Stimulated activated naive CD8-positive, alpha-beta T cell treated with anti-CD3 and anti-CD28 coated beads, Interleukin-15, amount 100 ng/mL, for 72 hours (primary cell): Measurements from ENCODE around the gene HPSE2.

Source experiments
- ATAC-seq: fragments of 150-1000 bp; cut with Tn5 transposase; 2 replicates; pipeline ENCODE4 v1.10.0; 2021; ENCODE audit warnings: mild to moderate bottlenecking, moderate library complexity
- DNase-seq, 2 donors: peaks; one replicate each; pipeline ENCODE4 v3.0.0; 2021 to 2022
- H3K27ac Mint-ChIP-seq, 2 donors: one replicate each; pipeline ENCODE4 v1.8.0; 2022; ENCODE audit warnings: mild to moderate bottlenecking in 2 of 2, mixed read lengths in 2 of 2, moderate library complexity in 2 of 2
- H3K27me3 Mint-ChIP-seq: one replicate; pipeline ENCODE4 v1.8.0; 2022; ENCODE audit warnings: mixed read lengths
- H3K4me1 Mint-ChIP-seq: one replicate; pipeline ENCODE4 v1.8.0; 2022; ENCODE audit warnings: mild to moderate bottlenecking, mixed read lengths
- H3K4me3 Mint-ChIP-seq, 2 donors: one replicate each; pipeline ENCODE4 v1.8.0; 2022; ENCODE audit warnings: mild to moderate bottlenecking in 2 of 2, mixed read lengths in 2 of 2, moderate library complexity in 1 of 2
- H3K9me3 Mint-ChIP-seq, 2 donors: one replicate each; pipeline ENCODE4 v1.8.0; 2022; ENCODE audit warnings: mixed read lengths in 2 of 2

The HPSE2 gene

GRCh38 chr10:98477861-98478260 is 757.8 kb downstream of the HPSE2 start:
- H3K27me3 Mint-ChIP-seq, result no peaks in the 10 kb centered on the region
- peaks cover 23% of the 10 kb centered on the region for H3K4me1 Mint-ChIP-seq
- H3K9me3 Mint-ChIP-seq, result no peaks in the 10 kb centered on the region
- no peak overlapping the region for H3K4me3 Mint-ChIP-seq
- ATAC-seq, result no peak
- no peak for DNase-seq
- no peak overlapping the region for H3K27ac Mint-ChIP-seq

DNA sequence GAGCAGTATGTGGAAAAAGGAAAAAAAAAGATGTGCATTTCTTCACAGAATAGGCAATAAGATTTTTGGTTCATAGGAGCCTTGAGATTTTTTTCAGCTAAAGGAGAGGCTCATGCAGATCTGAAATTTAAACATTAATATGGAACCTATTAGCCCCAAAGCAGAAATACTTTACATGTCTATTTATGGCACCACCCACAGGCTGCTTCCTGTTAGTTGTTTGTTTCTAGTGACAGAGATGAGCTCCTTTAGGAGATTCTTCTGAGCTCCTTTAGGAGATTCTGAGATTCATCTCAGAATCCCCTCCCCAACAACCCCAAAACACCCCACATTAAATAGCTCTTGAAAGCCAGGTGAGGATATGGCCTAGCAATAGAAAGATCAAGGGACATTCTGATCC is 761.0 kb downstream of the HPSE2 start:
- Mint-ChIP-seq H3K4me3 (no peak overlapping the region), H3K9me3 (no peaks in the 10 kb centered on the region), H3K4me1 (peaks cover 23% of the 10 kb centered on the region), H3K27me3 (peaks cover 7% of the 10 kb centered on the region), H3K27ac (no peak overlapping the region)
- ATAC-seq (no peak), DNase-seq (no peak)

DNA sequence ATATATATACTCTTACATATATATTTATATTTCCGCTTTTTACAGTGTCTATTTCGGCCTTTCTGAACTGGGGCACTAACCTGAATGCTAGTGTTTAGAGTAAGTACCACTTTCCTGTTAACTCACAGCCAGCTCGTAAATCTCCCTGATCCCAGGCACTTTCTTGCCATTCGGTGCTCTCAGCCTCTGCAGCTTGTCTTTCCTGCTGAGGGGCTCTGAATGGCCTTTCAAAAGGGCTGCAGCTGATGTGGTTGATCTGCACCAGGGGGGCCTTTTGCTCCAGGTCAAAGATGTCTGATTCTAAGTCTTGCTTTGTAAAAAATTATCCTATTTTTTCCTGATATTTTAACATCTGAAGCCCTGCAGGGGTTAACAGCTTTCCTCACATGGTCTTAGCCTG is 763.5 kb downstream of the HPSE2 start:
- Mint-ChIP-seq H3K27ac (no peak overlapping the region), H3K4me3 (no peak overlapping the region), H3K4me1 (peaks cover 14% of the 10 kb centered on the region), H3K27me3 (peaks cover 21% of the 10 kb centered on the region), H3K9me3 (no peaks in the 10 kb centered on the region)
- DNase-seq (no peak), ATAC-seq (no peak)

DNA sequence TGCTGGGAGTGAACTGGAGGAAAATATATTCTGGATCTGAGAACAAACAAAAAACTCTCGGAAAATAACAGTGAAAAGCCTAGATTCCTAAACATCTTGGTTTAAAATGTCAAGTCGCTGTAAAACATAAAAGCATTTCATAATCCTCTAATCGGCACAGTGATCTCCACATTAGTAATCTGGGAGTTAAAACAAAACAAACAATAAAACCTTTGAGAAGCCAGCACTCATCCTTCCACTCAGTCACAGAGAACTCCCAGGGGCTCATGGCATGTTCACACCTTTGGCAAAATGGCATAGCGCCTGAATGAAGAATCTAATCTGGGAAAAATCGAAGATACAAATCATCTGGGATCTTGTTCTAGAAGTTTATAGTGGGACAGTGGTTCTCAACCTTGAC is 764.8 kb downstream of the HPSE2 start:
- H3K9me3 Mint-ChIP-seq, result no peaks in the 10 kb centered on the region
- H3K4me1 Mint-ChIP-seq, result peaks cover 16% of the 10 kb centered on the region
- ATAC-seq (no peak), DNase-seq (no peak)
- H3K4me3 Mint-ChIP-seq, result no peak overlapping the region
- peaks cover 21% of the 10 kb centered on the region for H3K27me3 Mint-ChIP-seq
- H3K27ac Mint-ChIP-seq, result no peak overlapping the region

- Mint-ChIP-seq H3K27me3 (peaks cover 21% of the 10 kb centered on the region), H3K27ac (no peak overlapping the region), H3K9me3 (no peaks in the 10 kb centered on the region), H3K4me3 (no peak overlapping the region), H3K4me1 (peaks cover 18% of the 10 kb centered on the region)
- DNase-seq (no peak), ATAC-seq (no peak)
Observed at GRCh38 chr10:98469001-98469931, 766.4 kb downstream of the HPSE2 start.

DNA sequence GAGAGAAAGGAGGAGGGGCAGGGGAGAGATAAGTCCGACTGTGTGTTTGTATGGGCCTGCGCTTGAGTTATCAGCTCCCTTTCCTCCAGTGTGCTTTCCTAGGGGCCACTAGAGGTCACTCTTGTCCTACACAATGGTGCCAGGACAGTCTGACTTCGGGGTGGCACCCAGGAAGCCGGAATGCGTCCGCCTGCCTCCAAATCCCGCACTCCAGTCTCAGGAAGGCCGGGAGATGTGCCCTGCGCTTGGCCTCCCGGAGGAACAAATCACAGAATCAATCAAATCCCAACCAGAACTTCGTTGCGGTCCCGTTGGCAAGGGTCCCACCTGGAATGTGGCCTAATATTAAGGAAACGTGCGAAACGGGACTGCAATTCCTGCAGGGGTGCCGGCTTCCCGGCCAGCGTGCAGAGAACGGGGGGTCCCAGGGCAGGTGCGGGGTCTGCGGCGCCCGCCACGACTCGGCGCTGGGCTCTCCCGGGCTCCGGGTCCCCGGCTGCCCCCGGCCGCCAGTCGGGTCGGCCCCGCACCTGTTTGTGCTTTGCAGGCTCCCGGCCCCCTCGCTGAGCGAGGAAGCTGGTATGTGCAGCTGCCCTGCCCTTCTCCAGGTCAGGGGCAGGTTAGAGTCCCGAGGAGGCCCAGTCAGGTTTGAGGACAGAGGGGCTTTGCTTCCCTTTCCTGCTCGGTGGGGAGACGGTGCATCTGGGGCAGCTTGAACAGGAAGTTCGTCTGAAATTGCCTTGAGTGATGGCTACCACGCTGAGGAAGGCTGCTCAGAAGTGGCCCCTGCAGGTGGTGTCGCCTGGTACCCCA is 767.9 kb downstream of the HPSE2 start:
- H3K27me3 Mint-ChIP-seq, result peaks cover 29% of the 10 kb centered on the region
- H3K9me3 Mint-ChIP-seq, result no peaks in the 10 kb centered on the region
- H3K4me1 Mint-ChIP-seq, result peaks cover 15% of the 10 kb centered on the region
- DNase-seq (peak; percentile 59 to 70), ATAC-seq (peak; percentile 96)
- peak overlapping the region; percentile 79 to 95 for H3K27ac Mint-ChIP-seq
- H3K4me3 Mint-ChIP-seq, result peak overlapping the region; percentile 88 to 99

DNA sequence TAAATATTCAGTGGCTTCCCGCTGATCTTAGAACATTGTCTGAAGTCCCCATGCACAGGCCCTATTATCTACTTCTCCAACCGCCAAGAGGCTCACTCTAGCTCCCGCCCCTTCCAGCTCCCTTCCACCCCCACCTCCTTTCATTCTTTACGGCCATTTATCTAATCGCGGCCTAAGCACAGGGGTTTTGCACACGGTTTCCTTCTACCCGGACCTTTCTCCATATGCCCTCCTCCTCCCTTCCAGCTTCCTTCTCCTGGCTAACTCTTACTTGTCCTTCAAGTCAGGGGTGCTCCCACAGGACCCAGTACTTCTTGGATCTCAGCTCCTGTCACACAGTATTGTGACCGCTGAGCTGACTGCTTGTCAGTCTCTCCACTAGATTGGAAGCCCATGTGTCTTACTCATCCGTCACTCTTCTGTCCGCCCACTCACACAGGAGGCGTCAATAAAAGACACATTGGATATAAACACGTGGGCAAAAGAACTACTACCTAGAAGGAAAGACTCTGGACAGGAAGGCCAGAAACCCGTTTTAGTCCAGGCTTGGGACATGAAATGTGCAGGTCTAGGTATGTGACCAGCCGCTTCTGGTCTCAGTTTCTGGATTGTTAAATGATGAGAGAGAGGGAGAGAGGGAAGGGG is 768.7 kb downstream of the HPSE2 start:
- peaks cover 15% of the 10 kb centered on the region for H3K4me1 Mint-ChIP-seq
- H3K9me3 Mint-ChIP-seq, result no peaks in the 10 kb centered on the region
- H3K27me3 Mint-ChIP-seq, result peaks cover 34% of the 10 kb centered on the region
- H3K27ac Mint-ChIP-seq, result peak overlapping the region; percentile 1 to 79
- no peak for DNase-seq
- no peak for ATAC-seq
- peak overlapping the region; percentile 88 to 99 for H3K4me3 Mint-ChIP-seq

GRCh38 chr10:98465866-98466265 is 769.8 kb downstream of the HPSE2 start:
- H3K27ac Mint-ChIP-seq, result no peak overlapping the region
- peaks cover 34% of the 10 kb centered on the region for H3K27me3 Mint-ChIP-seq
- ATAC-seq (no peak), DNase-seq (no peak)
- H3K9me3 Mint-ChIP-seq, result no peaks in the 10 kb centered on the region
- H3K4me3 Mint-ChIP-seq, result no peak overlapping the region
- peaks cover 15% of the 10 kb centered on the region for H3K4me1 Mint-ChIP-seq

GRCh38 chr10:98463976-98464754 is 771.5 kb downstream of the HPSE2 start:
- peaks cover 24% of the 10 kb centered on the region for H3K27me3 Mint-ChIP-seq
- H3K27ac Mint-ChIP-seq, result no peak overlapping the region
- DNase-seq (no peak), ATAC-seq (no peak)
- H3K4me3 Mint-ChIP-seq, result no peak overlapping the region
- peaks cover 15% of the 10 kb centered on the region for H3K4me1 Mint-ChIP-seq
- no peaks in the 10 kb centered on the region for H3K9me3 Mint-ChIP-seq

DNA sequence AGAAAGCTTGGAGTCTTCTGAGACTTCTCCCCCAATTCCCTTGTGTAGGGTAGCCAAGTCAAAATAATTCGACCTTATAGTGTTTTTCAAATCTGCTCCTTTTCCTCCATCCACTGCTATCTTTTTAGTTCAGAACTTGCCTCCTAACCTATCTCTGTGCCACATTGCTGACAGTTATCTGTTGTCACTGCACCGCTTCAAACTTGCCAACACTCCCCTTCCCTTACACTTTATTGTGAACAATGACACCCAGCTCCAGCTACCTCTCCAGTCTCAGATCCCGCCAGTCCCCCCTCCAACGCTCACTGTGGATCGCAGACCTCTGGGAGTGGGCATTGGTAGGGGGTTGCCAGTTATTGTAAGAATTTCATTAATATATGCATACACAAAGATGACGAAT is 772.6 kb downstream of the HPSE2 start:
- ATAC-seq, result no peak
- no peak overlapping the region for H3K4me3 Mint-ChIP-seq
- peaks cover 26% of the 10 kb centered on the region for H3K27me3 Mint-ChIP-seq
- H3K9me3 Mint-ChIP-seq, result no peaks in the 10 kb centered on the region
- H3K27ac Mint-ChIP-seq, result peak overlapping the region in 1 of 2 donors; percentile 2
- peaks cover 15% of the 10 kb centered on the region for H3K4me1 Mint-ChIP-seq
- DNase-seq, result no peak

- ATAC-seq (no peak), DNase-seq (no peak)
- Mint-ChIP-seq H3K9me3 (no peaks in the 10 kb centered on the region), H3K27me3 (peaks cover 34% of the 10 kb centered on the region), H3K4me3 (no peak overlapping the region), H3K4me1 (peaks cover 6% of the 10 kb centered on the region), H3K27ac (no peak overlapping the region)
Observed at GRCh38 chr10:98461500-98461842, 774.2 kb downstream of the HPSE2 start.

GRCh38 chr10:98460837-98461499 is 774.7 kb downstream of the HPSE2 start:
- no peak for DNase-seq
- Mint-ChIP-seq H3K27me3 (peaks cover 34% of the 10 kb centered on the region), H3K4me3 (no peak overlapping the region), H3K4me1 (peaks cover 6% of the 10 kb centered on the region), H3K9me3 (no peaks in the 10 kb centered on the region), H3K27ac (peak overlapping the region in 1 of 2 donors; percentile 63)
- ATAC-seq, result peak; percentile 48

DNA sequence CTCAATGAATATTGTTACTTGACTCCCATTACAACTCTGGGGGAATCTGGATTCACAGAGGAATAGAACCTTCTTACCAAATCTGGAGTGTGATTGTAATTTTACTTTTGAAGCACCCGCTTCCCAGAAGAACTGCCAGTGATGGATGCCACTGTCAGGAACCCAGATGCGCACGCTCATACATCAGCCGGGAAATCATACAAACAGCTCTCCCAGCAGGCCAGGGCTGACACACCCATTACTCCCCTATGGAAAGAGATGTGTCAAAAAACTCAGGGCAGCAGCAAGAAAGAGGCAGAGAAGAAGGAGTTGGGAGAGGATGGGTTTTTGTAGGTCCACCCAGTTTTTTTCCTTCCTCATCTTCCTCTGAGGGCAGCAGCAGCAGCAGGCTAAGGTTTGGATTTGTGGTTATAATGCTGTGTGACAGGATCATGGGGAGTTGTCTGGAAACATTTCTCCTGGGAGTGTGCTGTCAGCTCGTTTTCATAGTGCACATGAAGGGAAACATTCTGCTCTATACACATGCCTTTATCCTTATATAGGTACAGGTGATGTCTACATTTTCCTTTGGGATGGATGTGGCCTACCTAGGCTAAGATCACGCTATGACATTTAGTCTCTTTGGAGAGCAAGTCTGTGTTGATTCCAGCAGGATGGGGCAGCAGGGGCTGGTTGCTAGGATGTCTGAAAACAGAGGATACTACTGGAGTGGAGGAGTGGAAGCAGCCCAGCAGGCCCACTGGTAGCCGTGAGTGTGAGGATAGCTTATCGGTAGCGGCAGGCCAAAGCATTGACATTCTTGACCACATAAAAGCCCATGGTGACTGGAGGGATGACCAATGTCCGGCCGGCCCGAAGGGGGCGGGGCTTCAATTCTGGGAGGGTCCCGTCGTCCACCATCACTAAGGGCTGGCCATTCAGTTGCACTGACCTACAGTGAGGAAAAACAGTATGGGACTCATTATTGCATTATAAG is 776.6 kb downstream of the HPSE2 start:
- DNase-seq (no peak), ATAC-seq (no peak)
- Mint-ChIP-seq H3K9me3 (no peaks in the 10 kb centered on the region), H3K4me1 (peaks cover under 1% of the 10 kb centered on the region), H3K27me3 (peaks cover 34% of the 10 kb centered on the region), H3K27ac (peak overlapping the region in 1 of 2 donors; percentile 3), H3K4me3 (no peak overlapping the region)

DNA sequence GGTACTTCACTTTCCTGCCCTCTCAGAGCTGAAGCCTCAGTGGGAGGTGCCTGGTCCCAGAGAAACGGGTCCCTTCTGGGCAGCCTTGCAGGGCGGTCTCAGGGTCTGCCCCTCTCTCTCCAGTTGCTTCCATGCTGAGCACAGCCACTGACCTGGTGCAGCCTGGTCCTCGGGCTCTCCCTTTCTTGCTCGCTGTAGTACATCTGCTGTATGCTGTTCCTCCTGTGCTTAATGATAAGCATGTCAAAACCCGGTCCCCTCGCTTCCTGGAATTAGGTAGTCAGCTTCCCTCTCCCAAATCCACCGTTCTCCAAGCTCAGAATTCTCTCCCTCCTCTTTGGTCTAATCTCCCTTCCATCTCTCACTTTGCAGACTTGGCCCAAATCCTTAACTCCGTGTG is 777.9 kb downstream of the HPSE2 start:
- ATAC-seq (no peak), DNase-seq (no peak)
- Mint-ChIP-seq H3K9me3 (no peaks in the 10 kb centered on the region), H3K4me3 (no peak overlapping the region), H3K27me3 (peaks cover 26% of the 10 kb centered on the region), H3K27ac (no peak overlapping the region), H3K4me1 (no peaks in the 10 kb centered on the region)
